GM23338 (cell line): ENCODE data around the gene THSD7A. TPM values are rescaled to one million over a fixed set of nuclear protein-coding genes. Genes with fewer than 3 reads are reported as not detected.

Experiments
- ATAC-seq: fragments of 200-7000 bp; cut with Tn5 transposase; 3 replicates; pipeline ENCODE4 v1.9.1; 2020
- DNase-seq: peaks from one replicate; pipeline ENCODE4 v3.0.0-alpha.2; 2015; ENCODE audit warnings: low spot score
- H2AFZ ChIP-seq: fragments of 200-600 bp; sonication (generic); 2 replicates; pipeline ENCODE4 v1.8.0; 2016; ENCODE audit warnings: antibody characterized with exemption, mild to moderate bottlenecking, moderate library complexity
- H3F3A ChIP-seq: fragments of 200-600 bp; sonication (generic); replicated peaks from 2 replicates; pipeline ENCODE4 v1.8.0; 2017; ENCODE audit warnings: antibody characterized with exemption, mixed run types, low read depth
- H3K27ac ChIP-seq: fragments of 200-600 bp; sonication (generic); 2 replicates; pipeline ENCODE4 v1.6.1; 2016; ENCODE audit warnings: low read depth
- H3K27me3 ChIP-seq: fragments of 200-600 bp; sonication (generic); 2 replicates; pipeline ENCODE4 v1.8.0; 2016; ENCODE audit warnings: mild to moderate bottlenecking, mixed run types, moderate library complexity; ENCODE audit not compliant: insufficient read depth
- H3K36me3 ChIP-seq: fragments of 200-600 bp; sonication (generic); 2 replicates; pipeline ENCODE4 v1.8.0; 2016; ENCODE audit warnings: mild to moderate bottlenecking; ENCODE audit not compliant: insufficient read depth
- H3K4me1 ChIP-seq: fragments of 200-600 bp; sonication (generic); 2 replicates; pipeline ENCODE4 v1.8.0; 2016; ENCODE audit warnings: mild to moderate bottlenecking, moderate library complexity; ENCODE audit not compliant: insufficient read depth
- H3K4me2 ChIP-seq: fragments of 200-600 bp; sonication (generic); 2 replicates; pipeline ENCODE4 v1.7.1; 2017; ENCODE audit warnings: mixed run types
- H3K4me3 ChIP-seq: fragments of 200-600 bp; sonication (generic); 2 replicates; pipeline ENCODE4 v1.6.1; 2016; ENCODE audit warnings: mixed run types
- H3K79me2 ChIP-seq: fragments of 200-600 bp; sonication (generic); replicated peaks from 2 replicates; pipeline ENCODE4 v1.8.0; 2017; ENCODE audit warnings: mild to moderate bottlenecking; ENCODE audit not compliant: insufficient read depth
- H3K9me2 ChIP-seq: fragments of 200-600 bp; sonication (generic); 2 replicates; pipeline ENCODE4 v1.8.0; 2017; ENCODE audit not compliant: insufficient read depth
- H4K20me1 ChIP-seq: fragments of 200-600 bp; sonication (generic); replicated peaks from 2 replicates; pipeline ENCODE4 v1.8.0; 2017; ENCODE audit warnings: mild to moderate bottlenecking; ENCODE audit not compliant: insufficient read depth
- H3K27ac Mint-ChIP-seq: 2 replicates; pipeline ENCODE4 v1.8.0; 2020; ENCODE audit warnings: inconsistent platforms, mild to moderate bottlenecking, moderate library complexity, mixed read lengths
- H3K27me3 Mint-ChIP-seq: 3 replicates; pipeline ENCODE4 v1.8.0; 2022; ENCODE audit warnings: low read depth, mild to moderate bottlenecking, moderate library complexity, mixed read lengths, inconsistent platforms; ENCODE audit not compliant: insufficient read depth, poor library complexity
- H3K36me3 Mint-ChIP-seq: 3 replicates; pipeline ENCODE4 v1.8.0; 2021; ENCODE audit warnings: low read depth, mild to moderate bottlenecking, inconsistent platforms, moderate library complexity, mixed read lengths
- H3K4me1 Mint-ChIP-seq: 3 replicates; pipeline ENCODE4 v1.8.0; 2020; ENCODE audit warnings: mild to moderate bottlenecking, inconsistent platforms, mixed read lengths
- H3K4me3 Mint-ChIP-seq: 3 replicates; pipeline ENCODE4 v1.8.0; 2021; ENCODE audit warnings: moderate library complexity, mild to moderate bottlenecking, inconsistent platforms, mixed read lengths
- H3K9me3 Mint-ChIP-seq: 3 replicates; pipeline ENCODE4 v1.8.0; 2020; ENCODE audit warnings: moderate library complexity, mild to moderate bottlenecking, inconsistent platforms, mixed read lengths
- EZH2 ChIP-seq: fragments of 200-600 bp; sonication (generic); IDR thresholded peaks from one replicate; pipeline ENCODE4 v1.8.0; 2017; ENCODE audit warnings: antibody characterized with exemption, mild to moderate bottlenecking, low read depth; ENCODE audit not compliant: unreplicated experiment
- EZH2phosphoT487 ChIP-seq: fragments of 200-600 bp; sonication (generic); IDR thresholded peaks from one replicate; pipeline ENCODE4 v1.8.1; 2018; ENCODE audit warnings: antibody characterized with exemption; ENCODE audit not compliant: unreplicated experiment
- NANOG ChIP-seq: IDR thresholded peaks from 2 replicates; pipeline ENCODE4 v1.6.1; 2016; ENCODE audit warnings: antibody characterized with exemption, borderline replicate concordance
- ZNF114 ChIP-seq: fragments of 250-450 bp; sonication (Bioruptor Pico); IDR thresholded peaks from 2 replicates; pipeline ENCODE4 v1.5.0; 2020; ENCODE audit warnings: mild to moderate bottlenecking, moderate library complexity
- ZNF331 ChIP-seq: fragments of 250-450 bp; sonication (Bioruptor Pico); IDR thresholded peaks from 2 replicates; pipeline ENCODE4 v1.5.0; 2020; ENCODE audit warnings: low read depth, mild to moderate bottlenecking, moderate library complexity
- ZNF462 ChIP-seq: fragments of 250-450 bp; sonication (Bioruptor Pico); IDR thresholded peaks from 2 replicates; pipeline ENCODE4 v1.5.0; 2020; ENCODE audit warnings: mild to moderate bottlenecking, moderate library complexity
- polyA plus RNA-seq: library from polyadenylated mRNA; unstranded; fragments of >200 nt; fragmentation: Nextera tagmentation; extraction: Ambion mirVana; gene quantifications from 2 replicates; pipeline ENCODE4 v1.2.1, GENCODE V29; 2016
- total RNA-seq: library from RNA; depleted of rRNA; stranded (reverse); fragments of >200 nt; shearing (Covaris generic); gene quantifications from 2 replicates; pipeline ENCODE4 v1.2.3, GENCODE V29; 2014
- TF ChIP-seq, protein P1 (sequence below): IDR thresholded peaks from 2 replicates; pipeline ENCODE4 v1.6.1; 2016; ENCODE audit warnings: antibody characterized with exemption
- TF ChIP-seq, protein P2 (sequence below), 2 experiments: fragments of 200-600 bp in 1 of 2; sonication (generic) in 1 of 2; conservative IDR thresholded peaks; 2 replicates each; pipeline versions ENCODE4 v1.5.1 to v1.6.1; 2016 to 2017; ENCODE audit warnings: antibody characterized with exemption in 2 of 2, low read depth in 2 of 2, mild to moderate bottlenecking in 2 of 2, moderate library complexity in 1 of 2

Gene THSD7A
- total and polyA plus RNA-seq, 2 experiments from 2014 or later, result 1.3 to 2.1 TPM

DNA sequence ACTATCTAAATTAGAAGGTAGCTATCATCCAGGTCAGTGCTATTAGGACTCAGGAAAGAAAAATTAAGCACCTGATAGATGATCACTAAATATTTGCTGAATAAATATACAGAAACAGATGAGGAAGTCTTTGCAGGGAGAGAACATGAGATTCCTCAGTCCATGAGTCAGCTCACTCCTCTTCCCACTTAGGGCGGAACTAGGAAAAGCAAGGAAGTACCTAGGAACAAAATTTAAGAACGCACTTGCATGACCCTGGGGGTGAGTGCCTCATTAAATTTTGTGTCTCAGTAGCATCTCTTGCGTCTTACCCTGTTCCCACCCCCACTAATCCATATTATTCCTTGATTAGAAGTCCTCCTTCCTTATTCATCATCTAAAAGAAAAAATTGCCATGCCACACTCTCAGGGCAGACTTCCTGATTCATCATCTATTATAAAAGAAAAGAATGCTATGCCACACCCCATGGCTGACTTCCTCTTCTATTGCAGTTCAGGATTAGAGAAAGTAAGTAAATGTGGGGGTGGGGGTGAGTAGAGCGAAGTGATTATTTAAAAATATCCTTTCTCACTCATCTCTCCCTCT is 208.8 kb downstream of the THSD7A start (continued):
- TF ChIP-seq, protein P1, sequence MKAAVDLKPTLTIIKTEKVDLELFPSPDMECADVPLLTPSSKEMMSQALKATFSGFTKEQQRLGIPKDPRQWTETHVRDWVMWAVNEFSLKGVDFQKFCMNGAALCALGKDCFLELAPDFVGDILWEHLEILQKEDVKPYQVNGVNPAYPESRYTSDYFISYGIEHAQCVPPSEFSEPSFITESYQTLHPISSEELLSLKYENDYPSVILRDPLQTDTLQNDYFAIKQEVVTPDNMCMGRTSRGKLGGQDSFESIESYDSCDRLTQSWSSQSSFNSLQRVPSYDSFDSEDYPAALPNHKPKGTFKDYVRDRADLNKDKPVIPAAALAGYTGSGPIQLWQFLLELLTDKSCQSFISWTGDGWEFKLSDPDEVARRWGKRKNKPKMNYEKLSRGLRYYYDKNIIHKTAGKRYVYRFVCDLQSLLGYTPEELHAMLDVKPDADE, result no peak
- TF ChIP-seq ZNF114 (CRISPR knock-in tag) (no peak), EZH2 (no peak), NANOG (no peak)

- H3K9me2 ChIP-seq, result no peaks in the 10 kb centered on the region
- no peak for ATAC-seq
- H3K4me3 ChIP-seq, result no peak overlapping the region
- H4K20me1 ChIP-seq, result no peaks in the 10 kb centered on the region
- H2AFZ ChIP-seq, result peak overlapping the region; percentile 38; the same call in 1 of the 2 replicates
- no peak overlapping the region for H3K27ac ChIP-seq
- H3F3A ChIP-seq, result no peaks in the 10 kb centered on the region
- no peak overlapping the region for H3K4me2 ChIP-seq
- Mint-ChIP-seq H3K36me3 (no peaks in the 10 kb centered on the region), H3K27ac (no peak overlapping the region), H3K27me3 (no peaks in the 10 kb centered on the region), H3K9me3 (no peaks in the 10 kb centered on the region; the same call in 2 of the 3 replicates), H3K4me3 (no peak overlapping the region), H3K4me1 (peaks cover 11% of the 10 kb centered on the region; the same call in 2 of the 3 replicates)
- no peak for DNase-seq
- H3K4me1 ChIP-seq, result no peaks in the 10 kb centered on the region
- H3K36me3 ChIP-seq, result no peaks in the 10 kb centered on the region
- no peaks in the 10 kb centered on the region for H3K27me3 ChIP-seq
- H3K79me2 ChIP-seq, result no peaks in the 10 kb centered on the region
- TF ChIP-seq, protein P1, result no peak
- no peak for TF ChIP-seq ZNF114 (CRISPR knock-in tag)
- TF ChIP-seq, protein P2, sequence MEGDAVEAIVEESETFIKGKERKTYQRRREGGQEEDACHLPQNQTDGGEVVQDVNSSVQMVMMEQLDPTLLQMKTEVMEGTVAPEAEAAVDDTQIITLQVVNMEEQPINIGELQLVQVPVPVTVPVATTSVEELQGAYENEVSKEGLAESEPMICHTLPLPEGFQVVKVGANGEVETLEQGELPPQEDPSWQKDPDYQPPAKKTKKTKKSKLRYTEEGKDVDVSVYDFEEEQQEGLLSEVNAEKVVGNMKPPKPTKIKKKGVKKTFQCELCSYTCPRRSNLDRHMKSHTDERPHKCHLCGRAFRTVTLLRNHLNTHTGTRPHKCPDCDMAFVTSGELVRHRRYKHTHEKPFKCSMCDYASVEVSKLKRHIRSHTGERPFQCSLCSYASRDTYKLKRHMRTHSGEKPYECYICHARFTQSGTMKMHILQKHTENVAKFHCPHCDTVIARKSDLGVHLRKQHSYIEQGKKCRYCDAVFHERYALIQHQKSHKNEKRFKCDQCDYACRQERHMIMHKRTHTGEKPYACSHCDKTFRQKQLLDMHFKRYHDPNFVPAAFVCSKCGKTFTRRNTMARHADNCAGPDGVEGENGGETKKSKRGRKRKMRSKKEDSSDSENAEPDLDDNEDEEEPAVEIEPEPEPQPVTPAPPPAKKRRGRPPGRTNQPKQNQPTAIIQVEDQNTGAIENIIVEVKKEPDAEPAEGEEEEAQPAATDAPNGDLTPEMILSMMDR (conservative IDR thresholded peaks at IDR 0.05; ENCODE audit: low read depth in 2 of 2), result no peak
- no peak for TF ChIP-seq ZNF331 (CRISPR knock-in tag)
- no peak for TF ChIP-seq ZNF462 (CRISPR knock-in tag)
- TF ChIP-seq EZH2phosphoT487, result no peak
Observed at GRCh38 chr7:11620406-11621253, 211.4 kb downstream of the THSD7A start.
